Kidney (tissue), 14 donors: ENCODE data around the gene KRT13. TPM values are rescaled to one million over a fixed set of nuclear protein-coding genes. Genes with fewer than 3 reads are reported as not detected.

Source experiments
- DNase-seq, 5 donors: peaks; one replicate each; pipeline ENCODE4 v3.0.0-alpha.2; 2013 to 2020
- FAIRE-seq: peaks from 2 replicates; lab custom pipeline; 2012; peaks lifted over from hg19 to GRCh38; lab: Jason Lieb, UNC
- H3K27ac ChIP-seq, 2 donors: one replicate each; pipeline ENCODE4 v1.7.0; 2013; ENCODE audit warnings: low read depth in 2 of 2, low read length in 2 of 2, inconsistent platforms in 1 of 2
- H3K27me3 ChIP-seq: one replicate; pipeline ENCODE4 v1.7.1; 2013; ENCODE audit warnings: low read length, inconsistent platforms; ENCODE audit not compliant: control insufficient read depth, insufficient read depth
- H3K36me3 ChIP-seq, 3 donors: one replicate each; pipeline versions ENCODE4 v1.7.0 to v1.7.1; 2013; ENCODE audit warnings: low read length in 3 of 3, control low read depth in 1 of 3, inconsistent platforms in 1 of 3; ENCODE audit not compliant: insufficient read depth in 3 of 3, control insufficient read depth in 2 of 3
- H3K4me1 ChIP-seq, 3 donors: one replicate each; pipeline versions ENCODE4 v1.7.0 to v1.7.1; 2013; ENCODE audit warnings: low read length in 3 of 3, inconsistent platforms in 1 of 3, low read depth in 1 of 3; ENCODE audit not compliant: control insufficient read depth in 2 of 3, insufficient read depth in 2 of 3
- H3K4me3 ChIP-seq, 3 donors: one replicate each; pipeline versions ENCODE4 v1.7.0 to v1.8.1; 2013; ENCODE audit warnings: low read length in 3 of 3, control low read depth in 1 of 3, inconsistent platforms in 1 of 3
- H3K9ac ChIP-seq, 3 donors: one replicate each; pipeline versions ENCODE4 v1.7.0 to v1.7.1; 2013; ENCODE audit warnings: low read length in 3 of 3, control low read depth in 1 of 3, inconsistent platforms in 1 of 3
- H3K9me3 ChIP-seq, 3 donors: one replicate each; pipeline versions ENCODE4 v1.7.0 to v1.7.1; 2013; ENCODE audit warnings: low read length in 3 of 3, control low read depth in 1 of 3, inconsistent platforms in 1 of 3; ENCODE audit not compliant: control insufficient read depth in 2 of 3, insufficient read depth in 1 of 3
- CTCF ChIP-seq: IDR thresholded peaks from 3 replicates; pipeline ENCODE4 v1.5.1; 2012; ENCODE audit warnings: mild to moderate bottlenecking, moderate library complexity, borderline replicate concordance; ENCODE audit not compliant: insufficient read depth; ENCODE audit errors: extremely low read depth
- intact Hi-C: fragments of 100-400 bp; cut with DNase I; formaldehyde crosslinking; loops from one replicate; pipeline ENCODE4 v1.11.1; 2022
- polyA plus RNA-seq: library from polyadenylated mRNA; stranded (reverse); fragments of 350-450 nt; fragmentation: Illumina TruSeq; extraction: RNeasy Lipid Tissue Mini Kit (QIAGEN cat#74804); gene quantifications from one replicate; pipeline ENCODE4 v1.2.3, GENCODE V29; 2014; ENCODE audit warnings: low read depth, low replicate concordance; ENCODE audit not compliant: insufficient read depth
- total RNA-seq: library from RNA; stranded (reverse); fragmentation: NEBNext Ultra II Directional; extraction: Animal tissue kit (Norgen Biotek cat#: 25700); gene quantifications from one replicate; pipeline ENCODE4 v1.2.1, GENCODE V29; 2021
- donor health status: control.
- donor health status: control.
- donor health status: control.
- donor health status: control.
- donor health status: control.
- donor health status: DM: yes; HTN: yes; CAD: no.
- donor health status: Normal renal cell carcinoma (clear cell type).

KRT13 gene
- total and polyA plus RNA-seq, 2 donors from 2014 or later, result not detected

DNA sequence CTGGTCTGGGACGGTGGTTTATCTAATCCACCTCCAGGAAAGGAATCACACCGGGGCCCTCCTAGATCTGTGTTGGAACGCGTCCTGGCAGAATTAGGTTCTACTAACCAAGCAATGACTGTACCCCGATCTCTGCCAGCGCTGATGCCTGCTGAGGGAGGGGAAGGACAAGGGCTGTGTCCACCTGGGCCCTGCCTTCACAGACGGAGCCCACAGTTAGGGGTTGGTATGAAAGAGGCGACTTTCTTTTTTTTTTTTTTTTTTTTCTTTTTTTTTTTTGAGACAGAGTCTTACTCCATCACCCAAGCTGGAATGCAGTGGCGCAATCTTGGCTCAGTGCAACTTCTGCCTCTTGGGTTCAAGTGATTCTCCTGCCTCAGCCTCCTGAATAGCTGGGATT lies 32.6 kb upstream of the KRT13 start:
- Histone ChIP-seq H3K36me3 (no peaks in the 10 kb centered on the region), H3K27me3 (no peaks in the 10 kb centered on the region), H3K4me3 (no peak overlapping the region), H3K9me3 (no peaks in the 10 kb centered on the region), H3K27ac (no peak overlapping the region), H3K9ac (no peak overlapping the region), H3K4me1 (no peaks in the 10 kb centered on the region)
- no peak for FAIRE-seq
- no peak for TF ChIP-seq CTCF
- DNase-seq, result no peak
- intact Hi-C loops, result no loop called here

DNA sequence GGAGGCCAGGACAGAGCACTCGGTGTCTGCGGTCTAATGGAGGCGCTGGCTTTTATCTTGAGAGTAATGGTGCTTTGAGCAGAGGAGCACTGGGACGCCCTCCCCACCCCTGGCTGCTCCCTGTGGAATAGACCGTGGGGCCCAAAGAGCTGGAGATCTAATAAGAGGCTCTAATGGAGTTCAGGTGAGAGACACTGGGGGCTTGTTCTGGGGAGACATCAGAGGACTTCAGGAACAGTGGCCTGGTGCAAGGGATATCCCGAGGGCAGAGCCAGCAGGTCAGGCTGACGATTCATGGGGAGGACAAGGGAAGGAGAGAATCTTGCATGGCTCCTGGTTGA lies 32.2 kb upstream of the KRT13 start:
- Histone ChIP-seq H3K9ac (no peak overlapping the region), H3K27ac (no peak overlapping the region), H3K4me3 (no peak overlapping the region), H3K4me1 (no peaks in the 10 kb centered on the region), H3K9me3 (no peaks in the 10 kb centered on the region), H3K27me3 (no peaks in the 10 kb centered on the region), H3K36me3 (no peaks in the 10 kb centered on the region)
- TF ChIP-seq CTCF, result no peak
- FAIRE-seq (no peak), DNase-seq (no peak)
- intact Hi-C loops, result no loop called here

GRCh38 chr17:41536741-41537613 lies 31.6 kb upstream of the KRT13 start:
- Histone ChIP-seq H3K9ac (no peak overlapping the region), H3K27me3 (no peaks in the 10 kb centered on the region), H3K36me3 (no peaks in the 10 kb centered on the region), H3K4me1 (no peaks in the 10 kb centered on the region), H3K4me3 (no peak overlapping the region), H3K9me3 (no peaks in the 10 kb centered on the region), H3K27ac (no peak overlapping the region)
- DNase-seq, result no peak
- TF ChIP-seq CTCF, result no peak
- FAIRE-seq, result no peak
- intact Hi-C loops, result no loop called here
